NCI-H2196 (cell line): ENCODE data around the gene CDCA4.

Experiments
- DNase-seq: peaks from one replicate; lab custom pipeline; 2025; ENCODE audit not compliant: unreplicated experiment; lab: John Stamatoyannopoulos, UW

Gene CDCA4

DNA sequence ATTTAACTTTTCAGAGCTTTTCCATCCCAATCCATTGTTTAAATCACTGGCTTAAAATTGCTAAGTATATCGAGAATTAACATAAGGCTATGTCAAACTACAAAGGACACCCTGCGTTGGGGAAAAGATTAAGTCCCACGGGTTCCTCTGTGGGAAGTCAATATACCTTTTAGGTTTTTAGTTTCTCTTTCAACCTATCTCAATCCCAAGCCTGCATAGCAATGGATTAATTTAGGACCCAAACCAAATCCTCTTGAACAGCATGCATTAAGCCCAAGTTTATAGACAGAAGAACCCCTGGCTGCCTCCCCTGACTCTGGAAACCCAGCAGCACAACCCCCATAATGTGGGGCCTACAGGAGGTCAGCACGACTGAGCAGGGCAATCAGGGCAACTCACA is 6.3 kb downstream of the CDCA4 start:
- DNase-seq, result no peak

DNA sequence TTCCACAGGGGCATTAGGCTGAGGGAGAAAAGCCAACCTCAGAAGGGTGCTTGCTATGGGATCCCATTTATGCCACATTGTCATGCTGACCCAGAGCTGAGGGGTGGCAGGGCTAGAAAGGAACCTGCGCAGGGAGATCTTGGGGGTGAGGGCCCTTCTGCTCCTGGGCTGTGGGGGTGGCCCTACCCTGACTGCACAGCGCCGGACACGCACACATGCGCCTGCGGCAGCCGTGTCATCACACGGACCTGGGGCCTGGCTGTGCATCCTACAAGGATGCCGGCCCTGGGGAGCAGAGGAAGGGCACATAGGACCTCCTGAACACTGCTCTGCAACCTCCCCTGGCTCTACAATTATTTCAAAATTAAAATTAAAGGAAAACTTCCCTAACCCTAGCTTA is 6.9 kb downstream of the CDCA4 start:
- no peak for DNase-seq

DNA sequence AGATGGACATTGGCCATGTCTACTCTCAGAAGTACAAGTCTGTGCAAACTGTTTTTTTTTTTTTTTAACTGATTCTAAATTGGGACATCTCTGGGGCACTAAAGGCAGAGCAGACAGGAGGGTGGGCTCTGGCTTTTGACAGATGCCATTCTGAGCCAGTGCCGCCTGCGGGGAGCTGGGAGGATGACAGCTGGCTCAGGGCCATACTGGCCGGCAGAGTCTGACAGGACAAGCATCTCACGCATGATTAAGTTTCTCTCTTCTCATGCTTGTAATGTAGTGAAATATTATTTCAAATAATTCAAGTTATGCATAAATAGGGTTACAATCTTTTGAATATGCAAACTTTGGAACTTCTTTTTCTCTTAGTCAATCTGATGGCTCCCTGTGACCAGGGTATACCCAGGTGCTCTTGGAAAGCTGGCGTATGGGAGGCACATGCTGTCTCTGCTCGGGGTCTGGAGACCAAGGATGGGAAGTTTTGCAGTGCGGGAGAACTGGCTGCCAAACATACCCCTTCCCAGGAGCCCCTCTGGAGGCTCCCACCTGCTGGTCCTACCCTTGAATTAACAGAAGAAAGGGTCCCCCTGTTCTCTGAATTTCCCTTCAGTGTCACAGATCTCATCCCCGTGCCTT is 7.6 kb downstream of the CDCA4 start:
- peak; percentile 5 for DNase-seq

DNA sequence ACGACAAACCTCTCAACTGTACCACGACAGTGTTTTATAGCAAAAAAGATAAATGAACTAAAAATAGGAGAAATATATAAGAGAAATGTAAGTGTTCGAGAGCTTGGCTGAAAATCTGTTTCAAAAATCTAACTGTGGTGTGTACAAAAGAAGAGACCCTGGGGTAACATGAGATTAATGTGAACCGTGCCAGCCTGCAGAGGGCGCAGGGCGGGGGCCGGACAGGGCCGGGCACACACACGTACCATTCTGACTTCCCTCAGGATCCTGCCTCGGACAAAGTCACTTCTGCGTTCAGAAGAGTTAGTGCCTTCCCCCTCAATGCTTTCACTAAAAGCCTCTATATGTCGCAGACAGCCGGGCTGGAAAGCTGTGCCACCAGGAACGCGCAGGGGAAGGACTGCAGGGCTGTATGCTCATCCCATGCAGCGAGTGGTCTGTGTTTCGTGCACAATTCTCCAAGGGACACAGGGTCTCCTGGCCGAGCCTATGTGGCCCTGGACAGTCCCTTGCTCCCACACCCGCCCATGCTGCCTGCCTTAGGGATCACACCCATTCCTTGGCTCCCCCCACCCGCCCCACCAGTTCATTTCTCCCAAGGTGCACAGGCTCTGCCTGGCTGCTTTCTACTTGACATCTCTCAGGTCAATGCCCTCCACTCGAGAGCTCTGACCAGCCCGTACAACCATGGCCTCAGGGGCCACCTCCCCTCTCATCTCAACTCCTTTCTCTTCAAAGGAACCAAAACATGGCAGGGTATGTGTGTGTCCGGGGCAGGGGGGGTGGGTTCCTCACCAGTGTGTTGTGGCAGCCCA is 8.5 kb downstream of the CDCA4 start:
- no peak for DNase-seq

- no peak for DNase-seq
These were observed 9.4 kb downstream of the CDCA4 start for GRCh38 chr14:105011312-105011990.

DNA sequence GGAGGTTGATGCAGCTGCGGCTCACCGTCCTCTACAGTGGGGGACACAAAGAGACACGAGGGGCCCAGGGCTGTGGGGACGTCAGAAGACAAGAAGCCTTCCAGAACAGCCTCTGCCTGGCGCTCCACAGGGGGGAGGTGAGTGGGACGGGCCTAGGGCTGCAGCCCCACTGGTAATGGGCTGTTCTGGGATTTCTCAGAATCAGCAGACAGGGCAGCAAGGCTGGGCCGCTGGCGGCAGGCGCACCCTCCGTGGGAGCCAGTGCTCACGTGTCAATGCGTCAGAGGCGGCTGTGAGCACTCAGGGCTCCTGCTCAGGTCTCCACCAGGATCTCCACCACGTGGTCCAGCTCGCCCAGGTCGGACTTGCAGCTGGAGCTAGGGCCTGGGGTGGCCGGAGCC is 10.0 kb downstream of the CDCA4 start:
- DNase-seq, result no peak

GRCh38 chr14:105010106-105010505 is 10.8 kb downstream of the CDCA4 start:
- no peak for DNase-seq

GRCh38 chr14:105007593-105008264 is 13.2 kb downstream of the CDCA4 start:
- DNase-seq, result no peak

DNA sequence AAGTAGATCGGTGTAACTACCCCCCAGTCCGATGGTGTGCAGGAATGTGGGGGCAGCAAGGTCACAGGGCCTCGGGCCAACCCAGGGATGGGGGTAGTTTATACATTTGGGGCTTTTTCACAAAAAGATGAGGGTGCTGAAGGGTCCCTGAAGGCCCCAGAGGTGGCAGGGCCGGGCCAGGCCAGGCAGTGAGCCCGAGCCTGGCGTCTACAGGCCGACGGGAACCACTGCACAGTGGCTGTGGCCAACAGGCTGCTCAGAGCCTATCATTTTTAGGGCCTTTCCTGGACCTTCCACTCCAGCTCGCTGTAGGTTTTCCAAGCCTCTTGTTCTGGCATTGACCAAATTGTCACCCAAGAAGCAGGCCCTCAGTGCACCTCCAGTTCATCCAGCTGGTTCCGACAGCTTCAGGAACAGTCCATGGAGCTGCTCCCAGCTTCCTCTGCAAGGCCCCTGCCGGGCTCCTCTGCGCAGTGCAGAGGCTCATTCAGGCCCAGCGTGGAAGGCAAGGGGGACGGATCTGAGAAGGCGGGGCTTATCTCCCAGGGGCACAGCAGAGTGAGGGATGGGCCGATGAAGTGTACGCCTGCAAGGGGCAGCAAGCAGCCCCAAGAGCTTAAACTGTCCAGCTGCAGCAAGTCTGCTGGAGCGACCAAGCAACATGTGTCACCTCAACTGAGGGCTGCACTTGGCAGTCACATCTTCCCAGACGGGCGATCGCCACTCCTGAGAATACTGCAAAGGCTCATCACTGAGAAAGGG is 13.9 kb downstream of the CDCA4 start:
- DNase-seq, result no peak

GRCh38 chr14:105005929-105006830 is 14.7 kb downstream of the CDCA4 start:
- no peak for DNase-seq

- DNase-seq, result no peak
These were observed 15.5 kb downstream of the CDCA4 start for GRCh38 chr14:105005329-105005928.

GRCh38 chr14:104999361-104999760 is 21.5 kb downstream of the CDCA4 start:
- no peak for DNase-seq

DNA sequence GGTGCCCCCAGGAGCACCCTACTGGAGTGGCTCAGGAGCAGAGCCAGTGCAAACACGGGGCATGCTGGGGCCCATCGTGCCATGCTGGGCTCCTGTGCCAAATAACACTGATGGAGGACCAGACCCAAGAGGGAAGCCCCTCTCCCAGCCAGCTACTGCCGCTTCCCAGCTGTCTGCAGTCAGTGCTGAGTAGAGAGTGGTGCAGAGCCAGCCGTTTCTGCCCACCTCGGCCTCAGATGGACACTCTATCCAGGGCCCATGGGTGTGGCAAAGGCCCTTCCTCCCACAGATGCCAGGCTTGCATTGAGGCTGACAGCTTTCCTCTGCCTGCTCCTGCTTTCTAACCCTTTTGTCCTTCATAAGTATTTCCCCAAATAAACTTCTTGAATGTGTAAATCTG is 22.1 kb downstream of the CDCA4 start:
- peak; percentile 35 for DNase-seq

GRCh38 chr14:104996483-104996882 is 24.4 kb downstream of the CDCA4 start:
- no peak for DNase-seq

DNA sequence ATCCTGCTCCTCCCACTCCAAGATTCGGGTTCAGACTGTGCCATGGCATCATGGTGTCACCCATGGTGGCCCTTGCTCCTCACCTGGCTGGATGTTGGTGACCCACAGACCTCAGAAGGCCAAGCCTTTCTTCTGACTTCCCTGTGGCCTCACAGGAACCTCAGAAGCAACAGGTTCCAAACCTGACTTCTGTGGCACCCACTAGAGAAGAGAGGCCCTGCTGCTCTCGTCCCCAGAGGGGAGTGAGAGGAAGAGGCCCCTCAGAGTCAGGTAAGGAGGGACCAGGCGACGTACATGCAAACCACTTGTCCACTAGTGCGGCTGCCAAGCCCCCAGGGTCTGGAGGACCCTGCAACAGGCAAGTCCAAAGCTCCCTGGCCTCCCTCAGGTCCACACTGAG is 24.9 kb downstream of the CDCA4 start:
- DNase-seq, result no peak

DNA sequence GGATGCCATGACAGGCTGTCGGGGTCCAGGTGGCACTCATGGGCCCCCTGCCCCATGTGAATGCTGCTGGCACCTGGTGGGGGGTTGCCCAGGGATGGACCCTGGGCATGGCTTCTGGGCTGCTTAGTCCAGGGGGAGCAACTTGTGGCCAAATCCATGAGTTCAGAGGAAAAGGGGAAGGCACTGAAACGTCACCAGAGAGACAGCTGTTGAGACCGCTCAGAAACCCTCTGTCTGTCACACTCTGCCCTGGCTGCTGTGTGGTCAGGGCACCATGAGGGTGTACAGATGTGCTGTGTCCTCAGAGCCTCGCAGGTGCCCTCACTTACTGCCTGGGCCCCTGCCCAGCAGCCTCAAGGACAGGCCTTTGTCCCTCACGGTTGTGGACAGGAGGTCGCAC is 25.9 kb downstream of the CDCA4 start:
- no peak for DNase-seq

DNA sequence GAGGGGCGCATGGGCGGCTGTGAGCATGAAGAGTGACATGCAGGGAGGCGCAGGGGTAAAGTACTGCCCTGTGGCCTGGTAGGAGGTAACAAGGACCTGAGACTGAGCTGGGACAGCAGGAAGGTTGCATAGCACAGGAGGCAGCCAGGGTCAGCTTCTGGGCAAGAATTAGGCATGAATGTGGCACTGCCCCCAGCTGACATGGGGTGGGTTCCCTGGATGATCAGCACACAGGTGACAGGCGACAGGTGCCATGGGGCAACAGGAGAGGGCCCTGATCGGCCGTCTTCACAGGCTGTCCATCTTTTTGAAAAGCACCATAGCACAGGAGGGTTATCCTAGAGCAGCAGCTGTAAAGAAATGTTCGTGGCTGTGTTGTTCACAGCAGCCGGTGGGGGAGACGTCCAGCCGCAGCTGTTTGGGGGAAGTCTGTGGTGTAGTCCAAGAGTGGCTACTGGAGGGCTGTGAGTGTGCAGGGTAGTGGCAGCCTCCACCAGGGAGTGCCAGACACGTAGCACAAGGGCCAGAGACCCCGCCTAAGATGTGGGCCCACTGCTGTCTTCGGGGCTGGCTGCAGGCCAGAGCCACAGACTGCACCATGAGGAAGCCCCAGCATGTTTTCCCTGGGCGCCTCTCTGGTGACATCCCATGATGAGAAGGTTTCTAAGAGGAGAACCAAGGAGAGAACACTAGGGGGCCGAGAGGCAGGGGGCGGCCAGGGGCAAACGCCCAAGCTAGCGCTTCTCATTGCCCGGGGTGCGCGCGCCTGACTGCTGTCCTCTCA is 26.9 kb downstream of the CDCA4 start:
- no peak for DNase-seq

GRCh38 chr14:104993306-104993705 is 27.6 kb downstream of the CDCA4 start:
- DNase-seq, result no peak

DNA sequence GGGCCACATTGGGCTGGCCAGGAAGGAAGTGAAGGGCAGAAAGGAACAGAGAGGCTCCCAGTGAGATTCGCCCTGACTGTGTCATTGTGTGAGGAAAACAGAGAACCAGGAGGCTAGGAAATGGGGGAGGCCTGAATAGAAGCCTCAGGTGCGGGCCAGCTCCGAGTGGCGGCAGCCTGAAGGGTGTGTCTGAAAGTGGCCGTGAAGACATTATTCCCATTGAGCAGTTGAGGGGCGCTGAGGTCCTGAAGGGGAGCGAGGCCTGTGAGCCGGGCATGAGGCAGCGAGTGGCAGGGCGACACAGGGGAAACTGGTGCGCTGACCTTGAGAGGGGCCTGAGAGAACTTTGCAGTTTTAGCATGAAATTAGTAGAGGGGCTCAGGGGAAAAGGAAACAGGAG is 28.4 kb downstream of the CDCA4 start:
- no peak for DNase-seq
